Hematopoietic multipotent progenitor cell (in vitro differentiated cells): ENCODE measurements around the gene SLC35B1. TPM values are rescaled to one million over a fixed set of nuclear protein-coding genes. Genes with fewer than 3 reads are reported as not detected.
"Not testable (repeated sequence)": the region's sequence is repeated elsewhere in the genome, so short reads cannot be mapped to it uniquely, and the experiment has no call there.

Source experiments
- DNase-seq, 3 donors: peaks; one replicate each; pipeline ENCODE4 v3.0.0-alpha.2; 2011 to 2015; ENCODE audit warnings: low read depth in 2 of 3, low spot score in 2 of 3
- total RNA-seq: library from RNA; depleted of rRNA; stranded (reverse); fragments of >200 nt; gene quantifications from one replicate; pipeline ENCODE4 v1.2.3, GENCODE V29; 2012

SLC35B1 gene
- total RNA-seq, 1 donor, result 30.2 TPM

DNA sequence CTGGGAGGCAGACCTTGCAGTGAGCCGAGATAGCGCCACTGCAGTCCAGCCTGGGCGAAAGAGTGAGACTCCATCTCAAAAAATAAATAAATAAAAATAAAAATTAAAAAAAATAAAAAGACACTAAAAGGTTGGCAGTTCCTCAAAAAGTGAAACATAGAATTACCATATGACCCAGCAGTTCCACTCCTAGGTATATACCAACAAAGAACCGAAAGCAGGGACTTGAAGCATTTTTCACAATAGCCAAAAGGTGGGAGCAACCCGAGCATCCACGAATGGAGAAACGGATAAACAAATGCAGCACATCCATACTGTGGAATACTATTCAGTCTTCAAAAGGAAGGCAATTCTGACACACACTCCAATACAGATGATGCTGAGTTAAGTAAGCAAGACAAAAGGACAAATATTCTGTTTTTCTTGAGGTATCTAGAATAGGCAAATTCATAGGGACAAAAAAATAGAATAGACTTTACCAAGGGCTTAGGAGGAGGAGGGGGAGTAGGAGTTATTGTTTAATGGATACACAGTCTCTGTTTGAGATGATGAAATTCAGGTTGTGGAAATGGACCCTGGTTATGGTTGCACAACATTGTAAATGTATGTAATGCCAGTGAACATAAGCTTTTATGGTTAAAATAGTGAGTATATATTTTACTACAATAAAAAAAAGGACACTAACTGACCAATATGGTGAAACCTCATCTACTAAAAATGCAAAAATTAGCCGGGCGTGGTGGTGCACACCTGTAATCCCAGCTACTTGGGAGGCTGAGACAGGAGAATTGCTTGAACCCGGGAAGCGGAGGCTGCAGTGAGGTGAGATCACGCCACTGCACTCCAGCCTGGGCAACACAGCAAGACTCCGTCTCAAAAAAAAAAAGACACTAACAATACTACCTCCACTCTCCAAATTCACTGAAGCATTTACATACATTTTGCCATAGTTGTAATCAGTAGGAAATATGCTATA is 27.0 kb upstream of the SLC35B1 start:
- DNase-seq, result peak in 1 of 3 donors; percentile 34

DNA sequence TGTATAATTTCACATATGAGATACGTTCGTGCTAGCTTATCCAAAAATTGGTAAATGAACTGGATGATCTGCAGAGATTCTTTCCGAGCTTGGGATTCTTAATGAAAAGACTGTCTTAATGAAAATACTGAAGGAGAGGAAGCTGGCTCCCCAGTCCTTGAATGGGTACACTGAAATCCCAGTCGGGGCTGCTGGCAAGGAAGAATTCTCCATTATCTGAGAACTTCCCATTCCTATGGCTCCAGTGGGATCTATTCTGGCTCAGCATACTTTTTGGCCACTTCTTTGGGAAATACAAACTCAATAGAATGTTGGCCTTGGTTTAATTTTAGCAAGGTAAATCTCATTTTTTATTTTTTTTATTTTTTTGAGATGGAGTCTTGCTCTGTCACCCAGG is 23.7 kb upstream of the SLC35B1 start:
- no peak for DNase-seq

DNA sequence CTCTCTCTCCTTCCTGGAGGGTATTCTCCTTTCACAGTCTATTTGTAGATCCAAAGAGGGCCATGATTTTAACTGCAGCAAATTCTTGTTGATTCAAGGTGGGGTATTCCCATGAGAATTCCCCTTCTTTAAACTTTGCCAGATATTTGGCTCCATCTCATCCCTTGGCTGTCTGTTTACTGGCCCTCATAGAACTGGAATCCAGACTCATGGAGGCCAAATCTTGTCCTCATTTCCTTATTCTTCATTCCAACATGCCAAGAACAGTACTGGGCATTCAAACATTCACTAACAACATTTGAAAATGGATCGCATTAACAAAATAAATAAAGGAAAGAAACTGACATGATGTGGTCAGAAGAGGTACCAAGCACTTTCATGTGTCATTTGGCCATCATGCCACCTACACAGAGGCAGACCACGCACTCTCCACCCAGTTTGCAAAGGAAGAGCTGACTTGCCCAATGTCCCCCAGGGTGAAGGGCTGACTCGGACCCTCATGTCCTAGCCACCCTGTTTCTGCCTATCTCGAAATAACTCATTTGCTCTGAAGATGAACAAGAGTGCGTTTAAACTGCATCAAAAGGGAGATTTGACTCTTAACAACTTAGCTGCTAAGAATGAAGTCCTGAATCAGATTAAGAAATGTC is 23.1 kb upstream of the SLC35B1 start:
- DNase-seq, result no peak

DNA sequence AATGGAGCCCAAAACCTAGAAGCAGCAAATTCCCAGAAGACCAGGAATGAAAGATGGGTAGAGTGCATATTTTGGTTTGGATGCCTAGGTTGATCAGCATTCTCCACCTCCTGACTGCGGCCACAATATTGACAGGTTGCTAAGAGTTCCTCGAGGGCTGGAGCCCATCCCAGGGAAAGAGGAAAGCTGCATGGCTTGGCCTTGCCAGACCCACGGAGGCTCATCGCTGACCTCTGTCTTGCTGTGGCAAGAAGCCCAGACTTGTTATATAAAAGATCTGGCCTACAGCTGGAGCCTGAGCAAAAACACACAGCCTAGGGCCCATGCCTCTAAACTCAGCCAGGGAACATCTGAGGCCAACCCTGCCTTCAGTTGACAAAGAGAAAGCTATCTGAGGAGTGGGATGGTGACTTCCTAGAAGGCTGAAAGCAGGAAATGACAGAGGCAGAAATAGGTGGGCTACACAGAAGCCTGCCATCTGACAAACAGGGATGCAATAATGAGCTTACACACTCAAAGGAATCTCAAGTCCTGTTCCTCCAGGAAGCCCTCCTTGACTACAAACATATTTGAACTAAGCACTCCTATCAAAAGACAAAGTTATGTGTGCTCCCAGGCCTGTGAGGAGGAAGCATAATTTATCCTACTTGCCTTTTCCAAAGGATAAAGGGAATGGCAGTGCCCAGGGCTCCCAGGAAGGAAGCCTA is 22.5 kb upstream of the SLC35B1 start:
- no peak for DNase-seq

DNA sequence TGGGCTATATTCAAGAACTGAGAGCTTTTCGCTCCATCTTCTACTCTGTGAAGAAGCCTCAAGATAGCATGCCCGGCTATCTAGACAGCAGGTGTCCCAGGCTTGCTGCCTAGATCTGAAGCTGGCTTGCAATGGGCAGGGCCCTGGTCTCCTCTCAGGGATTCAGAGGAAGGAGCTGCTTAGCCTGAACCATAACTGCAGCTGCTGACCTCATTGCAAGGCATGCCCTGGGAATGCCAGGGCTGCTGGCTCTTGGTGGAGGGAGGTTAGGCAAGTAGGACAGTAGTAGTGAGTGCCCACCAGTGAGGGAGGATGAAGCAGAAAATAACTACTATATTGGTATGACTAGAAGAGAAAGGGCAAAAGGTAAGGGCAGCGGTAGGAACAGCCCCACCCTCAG is 21.3 kb upstream of the SLC35B1 start:
- DNase-seq, result no peak

DNA sequence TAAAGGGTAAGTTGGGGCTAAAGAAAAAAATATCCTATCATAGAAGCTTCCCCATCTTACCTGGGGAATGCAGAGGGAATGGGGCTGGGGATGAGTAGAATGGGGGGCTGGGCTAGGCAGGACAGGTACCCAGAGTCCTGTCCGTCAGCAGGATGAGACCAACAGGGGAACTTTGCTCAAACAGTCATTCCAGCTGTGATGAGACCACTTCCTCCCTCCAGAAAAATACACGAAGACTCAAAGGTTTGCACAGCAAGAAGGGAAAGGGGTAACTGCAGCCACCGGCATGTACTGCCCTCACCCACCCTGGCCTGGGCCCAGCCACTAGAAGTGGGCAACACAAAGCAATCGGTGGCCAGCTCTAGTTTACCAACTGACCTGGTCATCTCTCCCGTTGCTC is 20.7 kb upstream of the SLC35B1 start:
- DNase-seq, result no peak

DNA sequence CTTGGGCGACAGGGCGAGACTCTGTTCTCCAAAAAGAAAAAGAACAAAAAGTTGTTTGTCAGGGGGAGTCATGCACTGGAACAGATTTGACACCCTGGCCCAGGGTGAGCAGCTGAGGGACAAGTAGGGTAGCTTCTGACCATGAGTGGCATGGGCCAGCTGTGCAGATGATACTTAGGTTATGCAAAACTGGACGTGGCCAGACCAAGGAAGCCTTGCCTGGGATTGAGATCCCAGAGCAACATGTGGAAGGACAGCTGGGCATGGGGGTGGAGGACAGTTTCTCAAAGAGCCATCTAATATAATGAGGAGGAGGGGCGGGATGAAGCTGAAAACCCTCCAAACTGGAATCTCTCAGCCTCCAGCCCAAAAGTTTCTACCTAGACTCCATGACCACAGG is 19.6 kb upstream of the SLC35B1 start:
- no peak for DNase-seq

DNA sequence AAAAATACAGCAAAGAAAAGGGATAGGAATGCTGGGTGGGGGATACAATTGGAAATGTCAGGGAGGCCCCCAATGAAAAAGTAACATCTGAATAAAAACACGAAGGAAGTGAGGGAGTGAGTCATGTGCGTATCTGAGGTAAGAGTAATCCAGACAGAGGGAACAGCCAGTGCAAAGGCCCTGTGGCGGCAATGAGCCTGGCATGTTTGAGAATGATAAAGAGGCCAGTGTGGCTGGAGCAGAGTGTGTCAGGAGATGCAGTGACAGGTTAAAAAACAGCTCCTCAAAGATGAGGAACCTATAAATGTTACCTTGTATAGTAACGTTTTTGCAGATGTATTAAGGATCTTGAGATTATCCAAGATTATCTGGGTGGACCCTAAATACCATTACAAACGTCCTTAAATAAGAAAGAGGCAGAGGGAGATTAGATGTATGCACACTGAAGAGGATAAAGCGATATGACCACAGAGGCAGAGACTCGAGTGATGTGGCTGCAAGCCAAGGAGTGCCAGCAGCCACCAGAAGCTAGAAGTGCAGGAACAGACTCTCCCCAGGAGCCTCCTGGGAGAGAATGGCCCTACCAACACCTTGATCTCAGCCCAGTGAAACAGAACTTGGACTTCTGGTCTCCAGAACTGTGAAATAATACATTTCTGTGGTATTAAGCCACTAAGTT is 17.8 kb upstream of the SLC35B1 start:
- no peak for DNase-seq

DNA sequence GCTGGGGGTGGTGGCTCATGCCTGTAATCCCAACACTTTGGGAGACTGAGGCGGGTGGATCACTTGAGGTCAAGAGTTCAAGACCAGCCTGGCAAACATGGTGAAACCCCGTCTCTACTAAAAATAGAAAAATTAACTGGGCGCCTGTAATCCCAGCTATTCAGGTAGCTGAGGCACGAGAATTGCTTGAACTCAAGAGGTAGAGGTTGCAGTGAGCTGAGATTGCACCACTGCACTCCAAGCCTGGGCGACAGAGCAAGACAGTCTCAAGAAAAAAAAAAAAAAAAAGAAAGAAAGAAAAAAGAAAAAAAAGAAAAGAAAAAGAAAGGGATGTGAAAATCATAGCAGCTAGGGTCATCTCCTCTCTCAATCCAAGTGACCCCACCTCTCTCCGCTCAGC is 16.8 kb upstream of the SLC35B1 start:
- not testable (repeated sequence) for DNase-seq

DNA sequence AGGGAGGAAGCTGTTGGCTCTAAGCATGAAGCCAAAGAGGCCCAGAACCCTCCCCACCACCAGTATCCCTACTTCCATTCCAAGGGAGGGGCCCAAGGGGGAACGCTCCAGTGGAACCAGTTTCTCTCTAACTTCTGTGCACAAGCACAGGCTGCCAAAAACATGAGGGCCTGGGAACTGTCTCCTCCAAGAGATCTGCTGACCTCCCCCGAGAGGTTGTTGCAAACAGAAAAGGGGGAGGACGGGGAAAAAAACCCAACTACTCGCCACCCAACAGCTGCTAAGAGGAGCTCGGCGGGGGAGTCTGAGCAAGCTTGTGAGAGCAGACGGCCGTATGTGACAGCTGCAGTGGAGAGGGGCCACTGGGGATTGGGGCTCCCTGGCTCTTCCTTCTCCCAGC is 15.7 kb upstream of the SLC35B1 start:
- DNase-seq, result no peak

DNA sequence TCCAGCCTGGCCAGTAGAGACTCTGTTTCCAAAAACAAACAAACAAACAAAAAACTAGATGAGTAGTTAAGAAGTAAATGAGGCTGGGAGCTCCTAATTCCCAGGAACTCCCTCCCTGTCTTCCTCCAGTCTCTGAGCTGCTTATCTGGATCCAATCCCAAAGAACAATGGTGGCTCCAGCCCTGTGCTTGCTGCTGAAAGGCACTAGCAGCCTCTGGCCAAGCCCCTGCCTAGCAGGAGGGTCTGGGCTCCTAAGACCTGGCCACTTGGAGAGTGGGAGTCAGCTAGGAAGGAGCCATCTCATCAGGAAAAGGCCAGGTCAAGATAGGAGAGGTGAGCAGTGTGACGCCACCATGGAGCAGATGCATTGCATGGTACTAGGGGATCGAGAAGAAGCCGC is 14.3 kb upstream of the SLC35B1 start:
- no peak for DNase-seq

DNA sequence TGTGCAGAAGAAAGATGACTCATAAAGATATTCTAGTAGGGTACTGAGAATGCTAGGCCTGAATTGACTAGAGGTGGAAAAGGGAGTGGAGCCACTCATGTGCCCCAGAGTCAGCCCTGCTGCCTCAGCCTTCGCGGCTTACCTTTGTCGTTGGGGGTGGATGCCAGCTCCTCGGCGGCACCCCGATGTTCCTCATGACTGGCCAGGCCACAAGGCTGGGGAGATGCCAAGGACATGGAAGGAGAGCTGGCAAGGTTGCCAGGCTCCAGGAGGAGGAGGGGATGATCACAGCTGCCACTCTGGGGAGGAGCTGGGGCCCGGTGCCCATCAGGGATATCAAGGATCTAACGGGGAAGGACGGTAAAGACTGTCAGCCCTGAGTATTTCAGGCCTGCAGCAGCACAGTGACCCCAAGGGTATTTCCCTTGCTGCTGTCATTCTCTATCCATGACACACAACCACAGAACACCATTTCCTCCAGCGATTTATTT is 9.7 kb upstream of the SLC35B1 start:
- no peak for DNase-seq

DNA sequence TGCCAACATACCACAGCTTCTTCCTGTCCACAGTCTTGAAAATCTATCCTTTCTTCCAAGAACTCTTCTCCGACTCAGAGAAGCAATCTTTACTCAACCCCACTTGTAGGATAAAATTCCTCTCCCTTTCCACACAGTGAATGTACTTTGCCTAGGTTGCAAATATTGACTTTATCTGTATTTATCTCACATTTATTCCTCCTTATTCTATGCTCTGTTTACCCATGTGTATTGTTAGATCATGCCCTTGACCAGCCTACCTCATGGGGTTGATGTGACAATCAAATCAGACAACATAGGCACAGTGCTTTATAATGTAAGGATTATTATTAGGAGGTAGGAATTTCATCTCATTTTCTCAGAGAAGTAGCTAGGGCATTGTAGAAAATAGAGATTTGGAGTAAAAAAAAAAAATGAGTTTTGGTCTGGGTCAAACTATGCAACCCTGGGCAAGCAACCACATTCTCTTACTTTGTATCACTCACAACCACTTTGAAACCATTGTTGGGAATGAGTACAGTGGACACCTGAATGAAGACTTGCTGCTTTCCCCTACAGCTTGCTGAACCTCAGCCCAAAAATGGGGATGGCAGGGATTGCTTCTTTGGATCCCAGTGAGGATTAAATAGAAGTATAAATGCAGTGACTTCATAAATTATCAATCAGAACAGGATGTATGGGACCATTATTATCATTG is 9.1 kb upstream of the SLC35B1 start:
- DNase-seq, result no peak

DNA sequence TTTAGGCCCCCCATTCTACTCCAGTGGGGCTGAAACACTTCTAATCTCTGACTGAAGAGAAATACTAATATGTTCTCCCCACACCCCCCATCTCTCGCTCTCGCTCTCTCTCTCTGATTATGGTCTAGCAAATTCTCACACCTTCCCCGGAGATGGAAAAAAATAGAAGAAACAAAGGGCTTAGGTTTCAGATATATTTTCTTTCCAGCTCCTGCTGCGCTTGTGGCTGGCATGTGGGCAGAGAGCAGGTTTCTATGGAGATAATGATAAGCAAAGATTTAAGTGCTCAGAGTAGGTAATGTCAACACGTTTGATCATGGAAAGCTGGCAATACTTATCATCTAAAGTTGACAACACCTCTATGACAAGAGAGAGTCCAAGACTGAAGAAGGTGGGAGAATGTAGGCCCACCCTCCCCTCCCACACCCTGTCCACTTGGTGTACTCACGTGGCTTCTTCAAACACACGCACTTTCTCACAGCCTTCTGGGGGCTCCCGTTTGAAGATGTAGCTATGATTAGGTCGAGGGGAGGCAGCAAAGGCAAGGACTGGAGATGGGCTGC is 8.0 kb upstream of the SLC35B1 start:
- no peak for DNase-seq

DNA sequence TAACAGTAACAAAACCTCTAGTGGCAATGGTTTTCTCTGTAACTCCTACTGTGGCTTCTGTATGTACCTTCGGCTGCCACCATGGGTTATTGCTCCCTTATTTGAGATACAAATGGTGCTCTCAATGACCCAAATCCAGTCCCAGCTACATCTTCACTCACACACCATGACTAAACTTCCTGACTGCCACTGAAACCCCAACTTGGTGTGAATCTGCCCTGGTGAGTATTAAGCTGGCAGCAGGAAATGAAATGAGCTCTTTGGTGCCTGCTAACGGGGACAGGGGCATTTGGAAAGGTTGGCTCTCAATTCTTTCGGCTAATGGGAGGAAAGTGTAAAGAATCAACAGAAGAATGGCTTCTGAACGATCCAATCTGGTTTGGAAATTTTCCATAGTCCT is 7.5 kb upstream of the SLC35B1 start:
- DNase-seq, result no peak

DNA sequence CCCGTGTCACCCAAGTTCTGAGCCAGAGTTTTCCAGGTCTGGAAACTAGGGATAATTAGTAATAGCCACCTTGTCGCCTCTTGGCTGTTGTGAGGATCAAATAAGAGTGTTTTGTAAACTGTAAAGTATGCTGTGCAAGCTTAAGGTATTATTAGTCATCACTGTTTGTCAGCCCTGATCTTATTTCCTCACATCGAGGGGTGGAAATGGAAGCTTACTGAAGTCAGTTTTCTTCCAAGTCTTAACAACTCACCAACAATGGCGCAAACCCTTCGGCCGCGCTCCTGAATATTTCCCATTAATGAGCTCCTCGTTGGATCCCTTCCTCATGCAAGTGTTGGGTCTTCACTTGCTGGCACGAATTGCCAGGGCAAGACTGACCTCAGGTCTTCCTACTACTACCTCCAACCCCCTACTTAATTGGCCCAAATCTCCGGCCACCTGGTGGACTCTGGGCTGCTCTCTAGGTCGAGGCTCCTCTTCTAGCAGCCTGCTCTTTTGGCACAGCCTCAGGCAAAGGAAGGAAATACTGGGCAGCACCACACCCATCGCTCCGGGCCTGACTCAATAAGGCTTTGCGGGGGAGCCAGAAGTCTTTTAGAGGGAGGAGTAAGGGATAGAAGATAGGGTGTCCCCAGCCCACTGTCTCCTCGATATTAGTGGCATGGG is 885 bp upstream of the SLC35B1 start:
- peak in 2 of 3 donors; percentile 53 to 57 for DNase-seq

DNA sequence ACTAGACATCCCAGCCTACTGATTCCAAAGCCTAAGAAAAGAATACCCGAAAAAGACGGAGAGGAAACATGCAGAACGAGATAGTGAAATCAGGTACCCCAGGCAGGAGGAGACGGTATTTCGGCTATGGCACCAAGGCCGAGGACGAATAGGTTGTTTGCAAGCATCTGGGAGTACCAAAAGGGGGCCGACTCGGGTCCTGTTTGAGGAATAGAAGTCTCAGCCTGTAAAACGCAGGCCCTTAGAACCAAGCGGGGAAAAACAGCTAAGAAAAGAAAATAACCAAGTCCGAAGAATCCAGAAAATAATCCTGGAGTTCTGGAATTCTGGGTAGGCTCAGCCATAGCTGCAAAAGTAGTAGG is 537 bp downstream of the SLC35B1 start:
- peak in 2 of 3 donors; percentile 44 for DNase-seq

DNA sequence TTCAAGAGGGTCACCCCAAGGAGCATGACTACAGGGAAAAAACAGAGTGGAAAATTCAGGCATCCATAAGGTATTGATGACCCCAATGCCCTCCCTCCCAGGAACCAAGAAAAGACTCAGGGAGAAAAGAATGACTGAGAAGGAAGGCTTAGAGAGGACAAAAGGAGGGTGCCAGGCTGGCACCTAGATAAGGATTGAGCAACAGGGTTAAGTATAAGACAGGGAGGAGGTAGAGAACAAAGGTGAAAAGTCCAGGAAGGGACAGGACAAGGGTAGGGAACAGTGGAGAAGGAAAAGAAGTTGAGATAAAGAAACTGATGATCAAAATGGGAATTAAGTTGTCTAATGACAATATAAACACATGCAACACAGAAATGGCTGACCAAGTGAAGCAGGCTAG is 2.5 kb downstream of the SLC35B1 start:
- DNase-seq, result no peak

DNA sequence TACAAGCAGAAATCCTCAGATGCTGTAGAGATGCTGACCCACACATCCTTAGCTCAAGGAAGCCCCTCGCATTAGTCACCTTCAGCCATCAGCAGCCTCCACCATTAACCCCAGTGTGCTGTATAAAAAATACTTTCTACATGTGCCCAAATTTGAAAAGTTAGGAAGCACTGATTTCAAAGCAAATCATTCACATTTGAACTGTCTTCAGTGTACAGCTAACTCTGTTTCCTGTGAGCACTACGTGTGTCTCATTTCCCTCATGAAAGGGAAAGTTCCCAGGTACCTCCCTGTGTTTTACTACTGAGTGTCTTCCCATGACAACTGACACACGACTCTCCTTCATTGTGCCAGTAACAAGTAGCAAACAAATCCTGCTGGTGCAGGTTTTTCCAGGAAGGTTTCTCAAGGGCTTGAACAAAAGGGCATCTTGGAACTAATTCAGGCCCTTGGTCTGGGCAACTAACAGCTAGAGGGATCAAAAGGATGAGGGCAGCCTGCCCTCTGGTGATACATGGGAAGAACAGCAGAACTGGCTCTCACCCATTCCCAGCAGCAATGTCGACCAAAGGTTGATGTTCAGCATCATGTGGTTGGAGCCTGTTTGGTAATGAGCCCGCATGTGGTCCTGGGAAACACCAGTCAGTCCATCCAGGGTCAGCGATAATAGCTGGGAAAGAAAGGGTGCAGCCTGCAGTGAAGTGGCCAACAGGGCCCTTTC is 4.0 kb downstream of the SLC35B1 start:
- peak in 2 of 3 donors; percentile 57 to 69 for DNase-seq
